HG03097 (cell line): Measurements from ENCODE around the gene CASD1.

ENCODE experiments used
- ATAC-seq: cut with Tn5 transposase; IDR thresholded peaks from one replicate; pipeline ENCODE4 v1.9.1; 2021; ENCODE audit not compliant: unreplicated experiment, low FRiP score

Gene CASD1

DNA sequence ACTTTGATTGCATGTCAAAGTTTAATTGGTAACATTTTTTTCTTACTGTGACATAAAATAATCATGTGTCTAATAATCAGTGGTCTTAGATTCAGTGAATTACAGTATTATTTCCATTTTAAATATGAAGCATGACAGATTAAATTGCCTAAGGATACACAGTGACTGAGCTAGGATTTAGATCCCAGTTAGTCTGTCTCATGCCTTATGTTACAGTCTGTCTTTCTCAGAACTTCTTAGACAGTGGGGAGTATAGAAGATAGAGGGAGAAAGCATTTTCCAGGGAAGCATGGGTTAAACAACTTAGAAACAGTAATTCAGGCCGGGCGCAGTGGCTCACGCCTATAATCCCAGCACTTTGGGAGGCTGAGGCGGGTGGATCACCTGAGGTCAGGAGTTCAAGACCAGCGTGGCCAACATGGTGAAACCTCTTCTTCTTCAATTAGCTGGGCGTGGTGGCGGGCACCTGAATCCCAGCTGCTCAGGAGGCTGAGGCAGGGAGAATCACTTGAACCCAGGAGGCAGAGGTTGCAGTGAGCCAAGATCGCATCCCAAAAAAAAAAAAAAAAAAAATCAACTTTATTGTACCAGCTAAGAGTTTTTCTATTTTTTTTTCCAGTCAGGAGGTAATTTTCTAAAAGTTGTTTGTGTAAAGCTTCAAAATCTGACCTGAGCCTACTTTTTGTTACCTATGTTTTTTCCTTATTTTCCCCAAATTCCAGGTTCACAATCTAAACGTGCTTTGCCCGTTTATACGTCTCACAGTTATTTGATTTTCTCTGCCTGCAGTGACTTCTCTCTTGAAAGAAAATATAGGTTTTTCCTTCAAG is 3.3 kb downstream of the CASD1 start:
- no peak for ATAC-seq

GRCh38 chr7:94513565-94513860 is 3.9 kb downstream of the CASD1 start:
- no peak for ATAC-seq

DNA sequence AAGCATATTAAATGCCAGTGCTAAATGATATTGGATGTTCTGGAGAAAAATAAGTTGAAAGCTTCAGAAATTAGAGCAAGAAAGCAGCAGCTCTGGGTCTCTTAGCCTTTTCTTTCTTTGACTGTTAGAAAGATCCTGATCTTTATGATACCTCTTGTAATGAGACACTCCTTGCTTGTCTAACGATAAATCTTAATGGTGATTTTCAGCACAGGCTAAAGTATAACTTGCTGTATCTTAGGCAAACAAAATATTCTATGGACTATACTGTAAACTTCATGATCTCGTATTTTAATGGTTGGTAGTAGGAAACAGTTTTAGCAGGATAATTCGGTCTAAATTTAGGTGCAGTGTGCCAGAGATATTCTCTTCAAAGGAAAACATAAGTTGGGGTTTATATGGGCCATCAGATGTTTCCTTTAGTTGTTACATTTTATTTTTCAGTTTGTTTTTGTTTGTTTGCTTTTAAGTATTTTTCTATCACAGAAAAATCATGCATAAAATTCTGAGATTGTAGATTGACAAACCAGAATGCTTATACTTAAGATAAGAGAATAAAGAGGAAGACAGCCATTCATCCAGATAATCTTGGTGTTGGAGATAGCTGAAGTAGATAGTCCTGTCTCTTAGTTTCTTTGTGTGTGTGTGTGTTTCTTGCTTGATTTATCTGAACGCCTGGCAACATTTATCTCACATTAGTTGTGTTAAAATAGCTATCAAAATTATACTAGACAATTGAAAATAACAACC is 4.7 kb downstream of the CASD1 start:
- no peak for ATAC-seq

DNA sequence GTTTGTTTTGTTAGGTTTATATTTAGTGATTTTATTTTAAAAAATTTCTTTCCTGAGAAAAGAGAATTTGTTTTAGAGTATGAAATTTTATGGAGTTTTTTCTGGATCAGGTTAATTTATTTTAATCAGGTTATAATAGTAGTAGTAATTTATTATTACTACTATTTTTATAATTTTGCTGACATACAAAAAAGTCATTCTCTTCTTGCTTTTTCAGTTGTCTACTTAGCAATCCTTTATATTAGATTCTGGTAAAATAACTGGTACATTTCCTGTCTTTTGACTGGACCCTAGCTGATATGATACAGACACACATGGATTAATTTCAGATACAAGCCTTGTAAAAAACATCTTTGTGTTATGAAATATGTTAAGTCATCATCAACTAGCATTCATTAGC is 5.3 kb downstream of the CASD1 start:
- no peak for ATAC-seq

GRCh38 chr7:94525923-94526322 is 16.3 kb downstream of the CASD1 start:
- no peak for ATAC-seq

DNA sequence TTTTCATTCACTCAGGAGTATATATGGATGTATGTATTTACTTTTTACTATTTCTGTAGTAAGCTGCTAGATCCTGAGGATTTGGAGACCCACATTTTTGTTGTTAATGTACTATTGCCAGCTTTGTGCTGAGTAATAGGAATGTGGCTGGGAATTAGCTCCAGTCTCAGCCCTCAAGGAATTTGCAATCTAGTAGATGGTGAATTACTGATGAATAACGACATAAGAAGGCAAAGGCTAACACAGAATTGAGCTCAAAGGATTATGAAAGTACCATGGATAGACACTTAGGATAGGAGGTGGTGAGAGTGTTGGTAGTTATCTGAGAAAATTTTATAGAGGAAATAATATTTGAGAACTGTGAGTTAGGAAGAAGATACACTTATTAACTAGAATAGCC is 19.9 kb downstream of the CASD1 start:
- ATAC-seq = no peak

DNA sequence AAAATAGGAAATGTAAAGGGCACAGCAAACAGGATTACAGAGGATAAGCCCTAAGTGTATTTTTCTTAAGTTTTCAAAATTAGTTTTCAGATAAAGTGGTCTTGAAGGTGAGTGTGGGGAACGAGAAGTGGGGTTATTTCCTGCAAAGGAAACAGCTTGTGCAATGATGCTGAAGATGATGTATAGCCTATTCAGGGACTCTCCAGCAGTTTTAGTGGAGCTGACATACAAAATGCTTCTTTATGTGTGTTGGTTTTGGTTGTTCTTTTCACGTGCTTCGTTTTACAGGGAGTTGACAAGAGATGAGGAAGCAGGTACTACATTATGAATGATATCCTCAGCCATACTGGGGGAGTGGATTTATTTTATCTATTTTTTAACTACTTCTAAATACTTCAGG is 20.5 kb downstream of the CASD1 start:
- ATAC-seq = no peak

DNA sequence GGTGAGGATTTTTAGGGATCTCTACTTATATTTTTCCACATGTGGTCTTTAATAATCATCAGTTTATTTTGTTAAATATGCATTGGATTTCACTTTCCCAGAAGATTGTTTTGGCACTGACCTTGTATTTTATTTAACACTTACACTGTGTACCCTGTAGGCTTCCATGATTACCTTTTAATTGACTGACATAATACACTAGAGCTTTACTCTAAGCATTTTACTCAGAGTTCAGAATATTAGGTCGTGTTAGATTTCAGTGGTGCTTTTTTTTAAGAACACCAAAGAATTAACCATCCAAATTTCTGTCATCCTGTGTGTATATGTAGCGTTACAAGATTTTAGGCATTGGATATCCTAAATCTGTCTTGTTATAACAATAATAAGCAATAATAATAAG is 23.1 kb downstream of the CASD1 start:
- ATAC-seq = no peak

DNA sequence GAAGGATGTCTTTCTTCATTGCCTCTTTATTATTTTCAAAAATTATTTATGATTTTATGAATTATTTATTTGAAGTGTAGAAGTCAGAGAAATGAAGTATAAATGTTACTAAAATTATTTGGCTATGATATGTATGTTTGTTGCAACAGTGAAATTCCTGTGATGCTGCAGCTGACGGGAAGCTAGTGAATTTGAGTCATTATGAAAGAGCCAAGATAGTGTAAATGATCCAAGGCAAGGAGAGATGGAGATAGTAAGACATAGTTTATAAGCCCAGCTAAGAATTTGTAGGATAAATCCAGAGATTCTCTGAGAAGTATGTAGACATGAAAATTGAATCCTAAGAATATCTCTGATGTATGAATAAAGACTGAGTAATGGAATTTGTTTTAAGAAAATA is 30.8 kb downstream of the CASD1 start:
- no peak for ATAC-seq

DNA sequence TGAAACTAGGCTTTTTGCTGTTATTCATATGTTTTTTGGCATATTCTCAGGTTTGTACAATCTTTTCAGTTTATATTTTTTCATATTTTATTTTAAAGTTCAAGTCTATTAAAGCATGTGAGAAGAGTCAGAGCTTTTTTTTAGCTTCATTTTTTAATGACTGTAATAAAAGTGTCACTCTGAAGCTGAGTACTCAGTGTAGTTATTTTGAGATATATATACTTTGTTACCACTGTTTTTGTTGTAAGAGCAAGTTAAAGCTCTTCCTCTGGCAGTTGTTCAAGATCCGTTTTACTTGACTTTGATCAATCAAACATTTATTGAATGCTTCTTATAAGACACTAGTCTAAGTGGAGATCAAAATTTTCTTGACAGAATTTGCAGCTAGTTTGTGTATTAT is 37.5 kb downstream of the CASD1 start:
- no peak for ATAC-seq

GRCh38 chr7:94556028-94556427 is 46.4 kb downstream of the CASD1 start:
- no peak for ATAC-seq

GRCh38 chr7:94557215-94557614 is 47.6 kb downstream of the CASD1 start:
- ATAC-seq = no peak

DNA sequence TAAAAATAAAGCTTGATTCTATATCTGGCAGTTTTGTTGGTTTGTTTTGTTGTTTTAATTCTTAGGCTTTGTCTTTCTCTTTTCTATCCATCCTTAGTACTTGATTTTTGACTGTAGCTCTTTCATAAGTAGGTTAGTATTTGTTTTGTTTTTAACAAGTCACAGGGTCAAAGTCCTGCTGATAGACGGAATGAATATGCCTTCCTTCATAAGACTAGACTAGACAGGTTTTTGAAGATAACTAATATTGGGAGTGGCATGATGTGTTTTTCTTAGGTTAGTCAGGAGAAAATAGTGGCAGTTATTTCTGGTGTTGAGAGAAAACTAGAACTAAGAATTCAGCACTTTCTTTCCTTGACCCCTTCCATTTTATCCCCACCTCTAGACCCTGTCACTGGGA is 50.4 kb downstream of the CASD1 start:
- ATAC-seq = no peak

DNA sequence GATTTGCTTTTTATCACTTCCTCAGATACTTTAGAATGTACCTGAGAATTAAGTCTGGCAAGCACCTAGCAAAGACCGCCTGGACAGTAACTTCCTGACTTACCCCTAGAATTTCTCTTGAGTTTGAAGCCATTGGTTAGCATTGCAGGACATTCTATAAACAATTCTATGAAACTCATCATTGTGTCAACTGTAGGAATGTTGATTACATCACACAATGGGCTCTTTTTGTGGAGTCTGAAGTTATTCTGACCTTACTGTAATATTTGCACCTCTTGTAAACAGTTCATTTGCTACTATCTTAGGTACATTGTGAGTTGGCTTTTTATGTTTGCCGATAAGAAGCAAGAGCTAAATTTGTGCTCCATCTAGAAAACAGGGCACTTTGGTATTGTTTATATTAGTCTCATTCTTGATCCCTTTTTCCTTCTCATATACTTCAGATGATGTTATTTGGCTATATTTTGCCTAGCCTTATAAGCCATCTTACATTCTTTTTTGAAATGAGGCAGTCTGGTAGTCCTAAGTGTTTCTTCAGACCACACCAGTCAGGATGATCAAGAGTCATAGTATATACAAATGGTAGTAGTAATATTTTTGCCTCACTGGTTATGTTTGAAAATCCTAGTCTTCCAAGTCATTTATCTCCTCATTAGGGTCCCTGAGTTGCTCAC is 52.4 kb downstream of the CASD1 start:
- no peak for ATAC-seq

DNA sequence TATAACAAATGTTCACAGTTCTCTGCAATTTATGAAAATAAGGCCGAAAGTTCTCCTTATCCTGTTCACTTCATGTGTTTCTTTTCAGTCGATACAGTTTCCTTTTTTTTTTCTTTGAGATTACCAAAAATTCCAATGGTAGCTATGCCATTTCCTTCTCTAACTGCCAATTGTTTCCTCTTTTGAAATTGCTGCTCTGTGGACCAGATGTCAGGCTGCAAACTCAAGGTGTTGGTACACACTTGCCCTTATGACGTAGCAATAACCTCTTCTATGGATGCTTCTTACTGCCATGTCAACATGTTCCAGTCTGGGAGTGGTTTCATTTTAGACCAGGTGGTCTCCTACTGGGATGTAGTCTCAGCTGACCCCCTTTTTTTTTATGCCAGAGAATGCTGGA is 52.9 kb downstream of the CASD1 start:
- no peak for ATAC-seq

GRCh38 chr7:94565247-94565894 is 55.8 kb downstream of the CASD1 start:
- ATAC-seq = no peak

GRCh38 chr7:94567396-94567795 is 57.8 kb downstream of the CASD1 start:
- no peak for ATAC-seq

GRCh38 chr7:94571816-94572215 is 62.2 kb downstream of the CASD1 start:
- no peak for ATAC-seq

DNA sequence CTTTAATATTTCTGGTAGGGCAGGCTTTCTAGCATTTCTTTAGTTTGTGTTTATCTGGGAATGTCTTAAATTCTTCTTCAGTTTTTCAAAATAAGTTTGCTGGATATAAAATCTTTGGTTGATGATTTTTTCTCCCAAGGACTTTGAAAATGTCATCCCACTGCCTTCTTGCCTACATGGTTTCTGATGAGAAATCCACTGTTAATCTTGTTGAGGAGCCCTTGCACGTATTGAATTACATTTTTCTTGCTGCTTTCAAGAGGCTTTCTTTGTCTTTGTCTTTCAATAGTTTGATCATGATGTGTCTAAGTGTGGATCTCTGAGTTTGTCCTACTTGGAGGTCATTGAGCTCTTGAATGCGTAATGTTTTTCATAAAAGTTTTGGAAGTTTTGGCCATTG is 66.0 kb downstream of the CASD1 start:
- no peak for ATAC-seq

GRCh38 chr7:94576316-94576715 is 66.7 kb downstream of the CASD1 start:
- ATAC-seq = no peak

- ATAC-seq = no peak
Observed at GRCh38 chr7:94577357-94577756, 67.7 kb downstream of the CASD1 start.
